OCI-LY7 (cell line): Measurements from ENCODE around the gene BCO2. TPM values are rescaled to one million over a fixed set of nuclear protein-coding genes. Genes with fewer than 3 reads are reported as not detected.

Source experiments
- BruUV-seq: library from RNA; stranded (reverse); fragments of 400-500 nt; replicated peaks from 2 replicates; lab custom pipeline; 2021; lab: Mats Ljungman, UMichigan
- CTCF ChIA-PET: fragments of 300-600 bp; sonication (Branson Sonifier 250); formaldehyde crosslinking; loops from one replicate; lab custom pipeline; 2022; ENCODE audit warnings: antibody characterized with exemption; ENCODE audit not compliant: unreplicated experiment; lab: Charles Lee
- POLR2A ChIA-PET: fragments of 300-600 bp; sonication (Branson Sonifier 250); formaldehyde crosslinking; loops from one replicate; lab custom pipeline; 2022; ENCODE audit warnings: antibody characterized with exemption; lab: Charles Lee
- DNase-seq: peaks from one replicate; pipeline ENCODE4 v3.0.0-alpha.2; 2015; ENCODE audit warnings: low spot score
- H2AFZ ChIP-seq: fragments of 200-600 bp; sonication (generic), shearing (Covaris generic); 2 replicates; pipeline ENCODE4 v1.6.1; 2014; ENCODE audit warnings: mild to moderate bottlenecking, antibody characterized with exemption, low read length, moderate library complexity
- H3K27ac ChIP-seq: fragments of 200-600 bp; sonication (generic); 2 replicates; pipeline ENCODE4 v1.5.1; 2014; ENCODE audit warnings: mixed run types, low read depth, mild to moderate bottlenecking, moderate library complexity, low read length, inconsistent platforms; ENCODE audit not compliant: poor library complexity, severe bottlenecking
- H3K36me3 ChIP-seq: fragments of 200-600 bp; sonication (generic); 2 replicates; pipeline ENCODE4 v1.6.1; 2014; ENCODE audit warnings: mild to moderate bottlenecking, antibody characterized with exemption, low read length, moderate library complexity, mixed read lengths; ENCODE audit not compliant: insufficient read depth
- H3K4me1 ChIP-seq: fragments of 200-600 bp; sonication (generic); 2 replicates; pipeline ENCODE4 v1.5.1; 2014; ENCODE audit warnings: mild to moderate bottlenecking, low read length; ENCODE audit not compliant: insufficient read depth, poor library complexity, severe bottlenecking
- H3K4me2 ChIP-seq: fragments of 200-600 bp; sonication (generic); 2 replicates; pipeline ENCODE4 v1.6.1; 2014; ENCODE audit warnings: mild to moderate bottlenecking, low read length
- H3K4me3 ChIP-seq: fragments of 200-600 bp; sonication (generic); 2 replicates; pipeline ENCODE4 v1.5.1; 2014; ENCODE audit warnings: mild to moderate bottlenecking, low read depth, low read length; ENCODE audit not compliant: poor library complexity, severe bottlenecking
- H3K79me2 ChIP-seq: fragments of 200-600 bp; sonication (generic); 2 replicates; pipeline ENCODE4 v1.6.1; 2016; ENCODE audit warnings: low read depth, mild to moderate bottlenecking, low read length, moderate library complexity, mixed read lengths; ENCODE audit not compliant: insufficient read depth
- H3K9me2 ChIP-seq: fragments of 200-600 bp; sonication (generic); 2 replicates; pipeline ENCODE4 v1.6.1; 2016; ENCODE audit warnings: mild to moderate bottlenecking, low read length, mixed read lengths; ENCODE audit not compliant: insufficient read depth
- H3K9me3 ChIP-seq: fragments of 200-600 bp; sonication (generic); 2 replicates; pipeline ENCODE4 v1.6.1; 2014; ENCODE audit warnings: mild to moderate bottlenecking, mixed run types, low read length, mixed read lengths
- H4K20me1 ChIP-seq: fragments of 200-600 bp; sonication (generic); 2 replicates; pipeline ENCODE4 v1.6.1; 2014; ENCODE audit warnings: mild to moderate bottlenecking, antibody characterized with exemption, low read length, moderate library complexity, mixed read lengths; ENCODE audit not compliant: insufficient read depth
- EZH2phosphoT487 ChIP-seq: fragments of 200-600 bp; sonication (generic); IDR thresholded peaks from 2 replicates; pipeline ENCODE4 v1.6.1; 2018; ENCODE audit warnings: low read depth, borderline replicate concordance, mild to moderate bottlenecking, mixed run types, antibody characterized with exemption, low read length, moderate library complexity, mixed read lengths
- intact Hi-C: fragments of 100-400 bp; cut with micrococcal nuclease; formaldehyde crosslinking; loops from one replicate; pipeline ENCODE4 v1.10.0; 2022; ENCODE audit not compliant: unreplicated experiment
- total RNA-seq, 2 experiments: library from RNA; depleted of rRNA in 1 of 2; stranded (reverse); fragments of >200 nt in 1 of 2; shearing (Covaris generic) in 1 of 2; gene quantifications; 2 replicates each; pipeline ENCODE4 v1.2.3, GENCODE V29; 2014 to 2022
- TF ChIP-seq, protein P1 (sequence below): fragments of 200-600 bp; sonication (generic); conservative IDR thresholded peaks from 2 replicates; pipeline ENCODE4 v1.5.1; 2014; ENCODE audit warnings: mild to moderate bottlenecking, antibody characterized with exemption, low read length, moderate library complexity, mixed read lengths

Gene BCO2
- total RNA-seq, 2 experiments from 2014 or later, result 0.60 to 1.2 TPM

DNA sequence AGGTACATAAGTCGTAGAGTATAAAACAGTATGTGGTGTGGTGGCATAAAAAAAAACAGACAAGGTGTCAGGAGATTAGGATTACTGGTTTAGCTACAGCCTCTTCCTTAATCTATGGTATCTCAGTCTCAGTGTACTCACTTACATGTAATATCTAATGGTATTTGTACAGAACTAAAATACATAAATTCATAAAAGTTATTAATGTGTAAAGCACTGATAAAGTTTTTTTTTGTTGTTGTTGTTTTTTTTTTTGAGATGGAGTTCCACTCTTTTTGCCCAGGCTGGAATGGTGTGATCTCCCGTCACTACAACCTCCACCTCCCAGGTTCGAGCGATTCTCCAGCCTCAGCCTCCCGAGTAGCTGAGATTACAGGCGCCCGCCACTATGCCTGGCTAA lies 53.8 kb downstream of the BCO2 start:
- H3K4me2 ChIP-seq, result no peak overlapping the region
- H3K9me3 ChIP-seq, result no peaks in the 10 kb centered on the region
- peaks cover 10% of the 10 kb centered on the region for H3K4me1 ChIP-seq
- POLR2A ChIA-PET, result interaction anchor here (0.6 to 1.1 kb wide), 3 partner anchors 8 to 1084 kb away, joined by 3 to 6 read pairs (median 3); no protein-coding TSS in a partner anchor
- CTCF ChIA-PET, result no interaction called here
- peaks cover 13% of the 10 kb centered on the region; the same call in 1 of the 2 replicates for H3K79me2 ChIP-seq
- H3K4me3 ChIP-seq, result no peak overlapping the region
- H3K27ac ChIP-seq, result no peak overlapping the region
- H4K20me1 ChIP-seq, result no peaks in the 10 kb centered on the region
- no peak for DNase-seq
- TF ChIP-seq, protein P1, sequence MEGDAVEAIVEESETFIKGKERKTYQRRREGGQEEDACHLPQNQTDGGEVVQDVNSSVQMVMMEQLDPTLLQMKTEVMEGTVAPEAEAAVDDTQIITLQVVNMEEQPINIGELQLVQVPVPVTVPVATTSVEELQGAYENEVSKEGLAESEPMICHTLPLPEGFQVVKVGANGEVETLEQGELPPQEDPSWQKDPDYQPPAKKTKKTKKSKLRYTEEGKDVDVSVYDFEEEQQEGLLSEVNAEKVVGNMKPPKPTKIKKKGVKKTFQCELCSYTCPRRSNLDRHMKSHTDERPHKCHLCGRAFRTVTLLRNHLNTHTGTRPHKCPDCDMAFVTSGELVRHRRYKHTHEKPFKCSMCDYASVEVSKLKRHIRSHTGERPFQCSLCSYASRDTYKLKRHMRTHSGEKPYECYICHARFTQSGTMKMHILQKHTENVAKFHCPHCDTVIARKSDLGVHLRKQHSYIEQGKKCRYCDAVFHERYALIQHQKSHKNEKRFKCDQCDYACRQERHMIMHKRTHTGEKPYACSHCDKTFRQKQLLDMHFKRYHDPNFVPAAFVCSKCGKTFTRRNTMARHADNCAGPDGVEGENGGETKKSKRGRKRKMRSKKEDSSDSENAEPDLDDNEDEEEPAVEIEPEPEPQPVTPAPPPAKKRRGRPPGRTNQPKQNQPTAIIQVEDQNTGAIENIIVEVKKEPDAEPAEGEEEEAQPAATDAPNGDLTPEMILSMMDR, result no peak
- no peak for TF ChIP-seq EZH2phosphoT487
- no peaks in the 10 kb centered on the region for H3K9me2 ChIP-seq
- BruUV-seq, result no TSS peak
- intact Hi-C loops, result no loop called here
- H3K36me3 ChIP-seq, result peaks cover 39% of the 10 kb centered on the region; the same call in 1 of the 2 replicates
- H2AFZ ChIP-seq, result no peak overlapping the region

DNA sequence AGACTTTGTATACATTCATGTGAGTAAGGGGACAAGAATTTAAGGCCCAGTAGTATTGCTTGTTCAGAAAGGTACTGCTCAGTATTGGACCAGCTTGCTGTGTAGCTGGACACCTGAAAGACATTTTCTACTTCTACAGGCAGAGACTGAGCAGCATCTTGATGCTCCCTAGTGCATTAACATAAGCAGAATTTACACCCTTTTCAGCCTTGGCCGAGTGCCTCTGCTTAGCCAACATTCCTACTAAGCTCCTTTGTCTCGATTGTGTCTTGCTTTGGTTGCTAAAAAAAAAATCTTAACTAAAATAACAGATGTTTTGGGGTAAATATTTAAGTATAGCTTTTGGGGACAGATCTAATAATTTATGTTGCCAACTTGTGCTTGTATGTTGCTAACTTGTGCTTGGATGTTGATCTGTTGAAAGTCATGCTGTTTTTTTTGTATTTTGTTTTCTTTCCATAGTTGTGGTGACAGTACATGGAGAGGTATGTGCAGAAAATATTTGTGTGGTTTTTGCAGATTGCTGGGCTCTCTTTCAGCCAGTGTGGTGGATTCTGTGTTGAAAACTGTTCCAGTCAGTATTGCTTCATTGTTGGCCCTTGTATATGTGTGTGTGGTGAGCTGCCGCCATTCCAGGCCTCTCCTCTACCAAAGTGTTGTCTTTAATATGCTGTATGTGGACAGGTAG lies 54.6 kb downstream of the BCO2 start:
- H2AFZ ChIP-seq, result no peak overlapping the region
- peaks cover 10% of the 10 kb centered on the region for H3K4me1 ChIP-seq
- DNase-seq, result no peak
- H3K4me3 ChIP-seq, result no peak overlapping the region
- TF ChIP-seq, protein P1, result no peak
- TF ChIP-seq EZH2phosphoT487, result no peak
- no TSS peak for BruUV-seq
- H3K9me2 ChIP-seq, result no peaks in the 10 kb centered on the region
- intact Hi-C loops, result no loop called here
- H3K79me2 ChIP-seq, result peaks cover 13% of the 10 kb centered on the region; the same call in 1 of the 2 replicates
- H3K4me2 ChIP-seq, result no peak overlapping the region
- no peaks in the 10 kb centered on the region for H3K9me3 ChIP-seq
- ChIA-PET POLR2A (no interaction called here), CTCF (no interaction called here)
- H4K20me1 ChIP-seq, result no peaks in the 10 kb centered on the region
- no peak overlapping the region for H3K27ac ChIP-seq
- peaks cover 44% of the 10 kb centered on the region; the same call in 1 of the 2 replicates for H3K36me3 ChIP-seq

DNA sequence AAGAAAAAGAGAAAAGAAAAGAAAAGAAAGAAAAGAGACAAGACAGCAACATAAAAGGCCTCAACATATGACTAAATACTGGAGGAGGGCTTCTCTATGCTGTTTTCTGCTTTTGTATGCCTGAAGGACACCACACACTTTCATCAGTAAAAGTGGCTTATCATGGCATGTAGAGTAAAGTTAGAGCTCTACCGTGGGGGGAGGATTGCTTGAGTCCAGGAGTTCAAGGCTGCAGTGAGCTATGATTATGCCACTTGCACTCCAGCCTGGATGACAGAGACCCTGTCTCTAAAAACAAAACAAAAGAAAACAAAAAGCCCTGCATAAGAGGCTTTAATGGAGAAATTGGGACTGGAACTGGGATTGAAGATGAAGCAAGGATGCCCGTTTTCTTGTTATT lies 56.6 kb downstream of the BCO2 start:
- Histone ChIP-seq H3K9me3 (no peaks in the 10 kb centered on the region), H3K4me1 (peaks cover 22% of the 10 kb centered on the region), H3K4me2 (no peak overlapping the region), H3K4me3 (no peak overlapping the region), H3K9me2 (no peaks in the 10 kb centered on the region), H3K27ac (no peak overlapping the region), H3K36me3 (peaks cover 62% of the 10 kb centered on the region), H3K79me2 (peaks cover 9% of the 10 kb centered on the region; the same call in 1 of the 2 replicates), H2AFZ (no peak overlapping the region), H4K20me1 (no peaks in the 10 kb centered on the region)
- DNase-seq, result no peak
- ChIA-PET CTCF (no interaction called here), POLR2A (no interaction called here)
- intact Hi-C loops, result no loop called here
- no TSS peak for BruUV-seq
- TF ChIP-seq, protein P1, result no peak
- TF ChIP-seq EZH2phosphoT487, result no peak
